DMS53 treated with DMSO at 0.1 percent for 48 hours (cell line): ENCODE results near the gene SND1.
"Not testable (repeated sequence)": the region's sequence is repeated elsewhere in the genome, so short reads cannot be mapped to it uniquely, and the experiment has no call there.

Source experiments
- DNase-seq: peaks from one replicate; lab custom pipeline; 2025; ENCODE audit not compliant: unreplicated experiment; lab: John Stamatoyannopoulos, UW

The SND1 gene

GRCh38 chr7:127953423-127954356, 301.7 kb downstream of the SND1 start:
- DNase-seq: no peak

- no peak for DNase-seq
Observed at GRCh38 chr7:127954357-127954748, 302.4 kb downstream of the SND1 start.

- DNase-seq: no peak
Observed at GRCh38 chr7:127955051-127955531, 303.1 kb downstream of the SND1 start.

- no peak for DNase-seq
Observed at GRCh38 chr7:127957886-127958285, 305.9 kb downstream of the SND1 start.

GRCh38 chr7:127959770-127960169, 307.8 kb downstream of the SND1 start:
- DNase-seq: no peak

GRCh38 chr7:127961786-127962453, 309.9 kb downstream of the SND1 start:
- no peak for DNase-seq

- no peak for DNase-seq
Observed at GRCh38 chr7:127962589-127963361, 310.8 kb downstream of the SND1 start.

- not testable (repeated sequence) for DNase-seq
Observed at GRCh38 chr7:127963850-127964249, 311.9 kb downstream of the SND1 start.

GRCh38 chr7:127967281-127967680, 315.3 kb downstream of the SND1 start:
- no peak for DNase-seq

GRCh38 chr7:127968547-127968946, 316.6 kb downstream of the SND1 start:
- DNase-seq: no peak

GRCh38 chr7:127973832-127974231, 321.8 kb downstream of the SND1 start:
- no peak for DNase-seq

- no peak for DNase-seq
Observed at GRCh38 chr7:127974446-127975035, 322.5 kb downstream of the SND1 start.

- DNase-seq: no peak
Observed at GRCh38 chr7:127976056-127976737, 324.2 kb downstream of the SND1 start.

GRCh38 chr7:127976738-127977120, 324.7 kb downstream of the SND1 start:
- no peak for DNase-seq

GRCh38 chr7:127978421-127978820, 326.4 kb downstream of the SND1 start:
- DNase-seq: no peak

GRCh38 chr7:127979113-127979727, 327.2 kb downstream of the SND1 start:
- DNase-seq: peak; percentile 4

GRCh38 chr7:127979728-127980126, 327.7 kb downstream of the SND1 start:
- no peak for DNase-seq

GRCh38 chr7:127980901-127981300, 328.9 kb downstream of the SND1 start:
- no peak for DNase-seq

- DNase-seq: no peak
Observed at GRCh38 chr7:127981965-127982364, 330.0 kb downstream of the SND1 start.

GRCh38 chr7:127983804-127984332, 331.9 kb downstream of the SND1 start:
- DNase-seq: peak; percentile 73
